ENCODE measurements around the gene RNF121. TPM values are rescaled to one million over a fixed set of nuclear protein-coding genes. Genes with fewer than 3 reads are reported as not detected.

The RNF121 gene
- total RNA-seq, 1 donor from 2014 or later, result 23.0 TPM

DNA sequence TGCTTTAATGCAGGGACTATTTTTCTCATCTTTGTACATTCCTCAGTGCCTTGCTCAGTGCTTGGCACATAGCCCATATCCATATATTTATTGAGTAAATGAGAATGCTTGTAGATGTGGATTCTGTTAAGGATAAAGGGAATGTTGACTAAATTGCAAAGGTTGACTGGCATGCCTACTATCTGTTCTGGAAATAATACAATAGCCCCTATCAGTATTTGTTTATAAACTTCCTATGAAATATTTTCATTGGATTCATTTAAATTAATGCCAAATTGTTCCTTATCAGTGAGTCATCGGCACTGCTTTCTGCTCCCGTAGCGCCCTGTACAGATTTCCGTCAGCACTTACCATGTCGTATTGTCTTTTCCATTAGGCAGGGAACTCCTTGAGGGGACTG, 8.0 kb downstream of the RNF121 start:
- intact Hi-C loops (cut with micrococcal nuclease), result no loop called here
- Histone ChIP-seq H3K27ac (replicated peaks) (no peak overlapping the region), H3K27me3 (ENCODE audit: low read depth) (no peaks in the 10 kb centered on the region), H3K36me3 (no peaks in the 10 kb centered on the region), H3K9me3 (replicated peaks) (no peaks in the 10 kb centered on the region), H3K4me1 (peaks cover 56% of the 10 kb centered on the region), H3K4me3 (no peak overlapping the region)
- DNase-seq, result no peak
- TF ChIP-seq, protein P1, sequence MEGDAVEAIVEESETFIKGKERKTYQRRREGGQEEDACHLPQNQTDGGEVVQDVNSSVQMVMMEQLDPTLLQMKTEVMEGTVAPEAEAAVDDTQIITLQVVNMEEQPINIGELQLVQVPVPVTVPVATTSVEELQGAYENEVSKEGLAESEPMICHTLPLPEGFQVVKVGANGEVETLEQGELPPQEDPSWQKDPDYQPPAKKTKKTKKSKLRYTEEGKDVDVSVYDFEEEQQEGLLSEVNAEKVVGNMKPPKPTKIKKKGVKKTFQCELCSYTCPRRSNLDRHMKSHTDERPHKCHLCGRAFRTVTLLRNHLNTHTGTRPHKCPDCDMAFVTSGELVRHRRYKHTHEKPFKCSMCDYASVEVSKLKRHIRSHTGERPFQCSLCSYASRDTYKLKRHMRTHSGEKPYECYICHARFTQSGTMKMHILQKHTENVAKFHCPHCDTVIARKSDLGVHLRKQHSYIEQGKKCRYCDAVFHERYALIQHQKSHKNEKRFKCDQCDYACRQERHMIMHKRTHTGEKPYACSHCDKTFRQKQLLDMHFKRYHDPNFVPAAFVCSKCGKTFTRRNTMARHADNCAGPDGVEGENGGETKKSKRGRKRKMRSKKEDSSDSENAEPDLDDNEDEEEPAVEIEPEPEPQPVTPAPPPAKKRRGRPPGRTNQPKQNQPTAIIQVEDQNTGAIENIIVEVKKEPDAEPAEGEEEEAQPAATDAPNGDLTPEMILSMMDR (IDR thresholded peaks at IDR 0.05; ENCODE audit: borderline replicate concordance), result no peak

DNA sequence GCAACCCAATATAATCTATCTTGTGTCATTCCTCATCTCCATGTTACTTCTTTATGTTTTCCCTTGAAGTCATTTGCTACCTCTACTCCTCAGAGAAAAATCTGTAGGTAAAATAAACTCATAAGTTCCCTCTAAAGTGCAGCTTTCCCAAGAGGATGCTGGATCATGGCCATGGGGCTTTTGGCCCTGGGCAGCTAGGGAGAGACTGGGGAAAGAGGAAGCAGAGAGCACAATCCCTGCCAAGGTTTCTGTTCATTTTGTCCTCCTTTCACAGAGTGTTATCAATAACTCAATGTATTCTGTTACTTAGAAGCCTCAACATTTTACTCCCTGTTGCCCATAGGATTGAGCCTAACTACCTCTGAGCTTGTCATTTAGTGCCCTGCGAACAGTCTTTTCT, 9.0 kb downstream of the RNF121 start:
- Histone ChIP-seq H3K27ac (replicated peaks) (peak overlapping the region; percentile 1), H3K27me3 (ENCODE audit: low read depth) (no peaks in the 10 kb centered on the region), H3K4me1 (peaks cover 55% of the 10 kb centered on the region), H3K9me3 (replicated peaks) (no peaks in the 10 kb centered on the region), H3K4me3 (no peak overlapping the region), H3K36me3 (no peaks in the 10 kb centered on the region)
- intact Hi-C loops (cut with micrococcal nuclease), result no loop called here
- no peak for DNase-seq
- TF ChIP-seq, protein P1 (IDR thresholded peaks at IDR 0.05; ENCODE audit: borderline replicate concordance), result no peak

DNA sequence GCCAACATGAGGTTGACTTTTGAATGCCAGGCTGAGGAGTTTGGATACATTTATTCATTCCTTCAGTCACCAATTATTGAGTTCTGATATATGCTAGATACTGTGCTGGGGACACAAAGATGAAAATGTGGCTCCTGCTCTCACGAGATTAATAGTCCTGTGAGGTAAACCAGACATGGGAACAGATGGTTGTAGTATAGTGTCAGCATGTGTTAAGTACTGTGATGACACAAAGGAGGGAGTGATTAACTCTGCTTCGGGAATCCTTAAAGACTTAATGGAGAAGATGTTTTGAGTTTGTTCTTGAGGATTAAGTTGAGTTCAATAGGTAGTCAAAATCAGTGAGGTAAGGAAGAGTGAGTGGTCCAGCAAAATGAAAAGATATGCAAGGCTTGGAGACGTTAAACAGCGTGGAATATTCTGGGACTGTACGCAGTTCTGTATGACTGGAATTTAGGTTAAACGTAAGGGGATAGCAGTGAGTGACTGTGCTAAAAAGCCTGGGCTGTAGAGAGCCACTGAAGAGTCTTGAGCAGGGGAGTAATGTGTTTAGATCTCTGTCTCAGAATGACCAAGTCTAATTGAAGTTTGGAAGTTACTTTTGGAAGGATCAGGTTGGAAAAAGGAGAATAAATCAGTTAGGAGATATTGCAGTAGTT, 11.8 kb downstream of the RNF121 start:
- no peak overlapping the region for H3K4me3 ChIP-seq
- no peaks in the 10 kb centered on the region for H3K27me3 ChIP-seq (ENCODE audit: low read depth)
- H3K27ac ChIP-seq (replicated peaks), result no peak overlapping the region
- no peaks in the 10 kb centered on the region for H3K9me3 ChIP-seq (replicated peaks)
- DNase-seq, result no peak
- no peaks in the 10 kb centered on the region for H3K36me3 ChIP-seq
- peaks cover 48% of the 10 kb centered on the region for H3K4me1 ChIP-seq
- intact Hi-C loops (cut with micrococcal nuclease), result no loop called here
- TF ChIP-seq, protein P1 (IDR thresholded peaks at IDR 0.05; ENCODE audit: borderline replicate concordance), result no peak

DNA sequence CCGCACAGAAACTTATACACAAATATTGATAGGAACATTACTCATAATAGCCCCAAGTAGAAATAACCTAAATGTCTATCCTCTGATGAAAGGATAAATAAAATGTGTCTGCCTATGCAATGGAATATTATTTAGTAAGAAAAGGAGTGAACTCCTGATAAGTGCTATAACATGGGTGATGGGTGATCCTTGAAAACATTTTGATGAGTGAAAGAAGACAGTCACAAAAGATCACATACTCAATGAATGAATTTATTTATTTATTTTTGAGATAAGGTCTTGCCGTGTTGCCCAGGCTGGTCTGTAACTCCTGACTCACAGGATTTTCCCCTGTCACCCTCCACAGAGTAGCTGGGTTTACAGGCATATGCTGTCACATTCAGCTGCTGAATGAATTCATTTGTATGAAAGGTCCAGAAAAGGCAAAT, 17.3 kb downstream of the RNF121 start:
- Histone ChIP-seq H3K27ac (replicated peaks) (no peak overlapping the region), H3K27me3 (ENCODE audit: low read depth) (no peaks in the 10 kb centered on the region), H3K4me3 (no peak overlapping the region), H3K36me3 (no peaks in the 10 kb centered on the region), H3K4me1 (peaks cover 44% of the 10 kb centered on the region), H3K9me3 (replicated peaks) (no peaks in the 10 kb centered on the region)
- TF ChIP-seq, protein P1 (IDR thresholded peaks at IDR 0.05; ENCODE audit: borderline replicate concordance), result no peak
- DNase-seq, result no peak
- intact Hi-C loops (cut with micrococcal nuclease), result no loop called here

DNA sequence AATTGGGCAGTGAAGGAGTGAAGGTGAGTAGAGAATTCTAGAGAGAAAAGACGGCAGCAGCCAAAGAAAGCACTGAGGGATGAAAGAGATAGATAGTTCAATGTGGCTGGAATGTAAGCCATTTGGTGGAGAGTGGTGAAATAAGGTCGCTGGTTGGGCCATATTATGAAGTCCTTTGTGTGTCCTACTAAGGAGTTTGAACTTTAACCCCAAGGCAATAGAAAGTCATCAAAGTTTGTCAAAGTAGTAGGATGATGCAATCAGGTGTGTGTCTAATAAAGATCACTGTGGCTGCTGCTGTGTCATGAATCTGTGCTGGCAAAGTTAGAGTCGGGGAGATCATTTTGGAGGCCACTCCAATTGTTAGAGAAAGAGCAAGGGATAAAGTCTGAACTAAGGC, 18.7 kb downstream of the RNF121 start:
- no peak overlapping the region for H3K27ac ChIP-seq (replicated peaks)
- no peaks in the 10 kb centered on the region for H3K36me3 ChIP-seq
- H3K4me1 ChIP-seq, result peaks cover 39% of the 10 kb centered on the region
- intact Hi-C loops (cut with micrococcal nuclease), result no loop called here
- DNase-seq, result no peak
- TF ChIP-seq, protein P1 (IDR thresholded peaks at IDR 0.05; ENCODE audit: borderline replicate concordance), result no peak
- H3K9me3 ChIP-seq (replicated peaks), result no peaks in the 10 kb centered on the region
- H3K4me3 ChIP-seq, result no peak overlapping the region
- no peaks in the 10 kb centered on the region for H3K27me3 ChIP-seq (ENCODE audit: low read depth)

Measured in left ventricle myocardium inferior (tissue), 1 donor.